Mesenchymal stem cell (in vitro differentiated cells and primary cell): ENCODE data around the gene RAMP3. TPM values are rescaled to one million over a fixed set of nuclear protein-coding genes. Genes with fewer than 3 reads are reported as not detected.
A peak's percentile ranks its signal among the peaks of the same experiment; 100 is the strongest.

Experiments
- DNase-seq: peaks from one replicate; pipeline ENCODE4 v3.0.0-alpha.2; 2013
- H2AFZ ChIP-seq: one replicate; pipeline ENCODE4 v1.6.1; 2013; ENCODE audit warnings: low read depth, mild to moderate bottlenecking, control low read depth, inconsistent platforms, low read length, moderate library complexity
- H2AK5ac ChIP-seq: 2 replicates; pipeline ENCODE4 v1.6.1; 2013; ENCODE audit warnings: low read length, moderate library complexity, mild to moderate bottlenecking, inconsistent platforms; ENCODE audit not compliant: severe bottlenecking
- H2BK120ac ChIP-seq: one replicate; pipeline ENCODE4 v1.6.1; 2013; ENCODE audit warnings: low read depth, mild to moderate bottlenecking, inconsistent platforms, low read length, moderate library complexity
- H2BK12ac ChIP-seq, 2 experiments: one replicate each; pipeline ENCODE4 v1.6.1; 2013; ENCODE audit warnings: inconsistent platforms in 2 of 2, low read length in 2 of 2, mild to moderate bottlenecking in 2 of 2, moderate library complexity in 2 of 2, control low read depth in 1 of 2
- H2BK15ac ChIP-seq: one replicate; pipeline ENCODE4 v1.6.1; 2013; ENCODE audit warnings: mild to moderate bottlenecking, low read depth, inconsistent platforms; ENCODE audit not compliant: poor library complexity, severe bottlenecking
- H2BK5ac ChIP-seq: 2 replicates; pipeline ENCODE4 v1.6.1; 2013; ENCODE audit warnings: low read depth, mild to moderate bottlenecking, low read length, control low read depth, inconsistent platforms; ENCODE audit not compliant: poor library complexity, severe bottlenecking
- H3K14ac ChIP-seq, 2 experiments: one replicate each; pipeline ENCODE4 v1.6.1; 2013; ENCODE audit warnings: inconsistent platforms in 2 of 2, low read length in 2 of 2, control low read depth in 1 of 2, mild to moderate bottlenecking in 1 of 2, moderate library complexity in 1 of 2
- H3K18ac ChIP-seq, 2 experiments: one replicate each; pipeline ENCODE4 v1.6.1; 2013; ENCODE audit warnings: inconsistent platforms in 2 of 2, low read length in 2 of 2, control low read depth in 1 of 2, low read depth in 1 of 2, mild to moderate bottlenecking in 1 of 2
- H3K23ac ChIP-seq, 2 experiments: one replicate each; pipeline ENCODE4 v1.6.1; 2013; ENCODE audit warnings: inconsistent platforms in 2 of 2, low read length in 2 of 2, mild to moderate bottlenecking in 2 of 2, moderate library complexity in 2 of 2, control low read depth in 1 of 2
- H3K27ac ChIP-seq: 2 replicates; pipeline ENCODE4 v1.5.1; 2013; ENCODE audit warnings: mild to moderate bottlenecking, moderate library complexity, low read length, control low read depth, inconsistent platforms; ENCODE audit not compliant: poor library complexity, severe bottlenecking
- H3K27me3 ChIP-seq, 2 experiments: 2 replicates each; pipeline versions ENCODE4 v1.6.1 to v1.7.0; 2013; ENCODE audit warnings: low read length in 2 of 2, mild to moderate bottlenecking in 2 of 2, moderate library complexity in 2 of 2, control low read depth in 1 of 2, inconsistent platforms in 1 of 2; ENCODE audit not compliant: control insufficient read depth in 1 of 2, insufficient read depth in 1 of 2
- H3K36me3 ChIP-seq, 2 experiments: 2 replicates each; pipeline versions ENCODE4 v1.6.1 to v1.7.0; 2013; ENCODE audit warnings: low read length in 2 of 2, control low read depth in 1 of 2, inconsistent platforms in 1 of 2, low read depth in 1 of 2, mild to moderate bottlenecking in 1 of 2; ENCODE audit not compliant: insufficient read depth in 2 of 2, control insufficient read depth in 1 of 2
- H3K4ac ChIP-seq, 2 experiments: one replicate each; pipeline ENCODE4 v1.6.1; 2013; ENCODE audit warnings: inconsistent platforms in 2 of 2, low read length in 2 of 2, mild to moderate bottlenecking in 2 of 2, moderate library complexity in 2 of 2, control low read depth in 1 of 2, low read depth in 1 of 2
- H3K4me1 ChIP-seq: 2 replicates; pipeline ENCODE4 v1.6.1; 2013; ENCODE audit warnings: low read depth, low read length, control low read depth; ENCODE audit not compliant: control insufficient read depth, insufficient read depth
- H3K4me2 ChIP-seq: 2 replicates; pipeline ENCODE4 v1.6.1; 2013; ENCODE audit warnings: low read length, mild to moderate bottlenecking, inconsistent platforms; ENCODE audit not compliant: poor library complexity, severe bottlenecking
- H3K4me3 ChIP-seq, 2 experiments: 2 replicates each; pipeline versions ENCODE4 v1.5.1 to v1.7.0; 2013; ENCODE audit warnings: low read length in 2 of 2, mild to moderate bottlenecking in 2 of 2, control low read depth in 1 of 2, low read depth in 1 of 2; ENCODE audit not compliant: insufficient read depth in 1 of 2
- H3K79me1 ChIP-seq: replicated peaks from 2 replicates; pipeline ENCODE4 v1.6.1; 2013; ENCODE audit warnings: mild to moderate bottlenecking, control low read depth, low read length, inconsistent platforms; ENCODE audit not compliant: poor library complexity, severe bottlenecking
- H3K9ac ChIP-seq: 2 replicates; pipeline ENCODE4 v1.7.0; 2013; ENCODE audit warnings: mild to moderate bottlenecking, low read length, moderate library complexity
- H3K9me3 ChIP-seq: 2 replicates; pipeline ENCODE4 v1.7.0; 2013; ENCODE audit warnings: mild to moderate bottlenecking, low read length; ENCODE audit not compliant: control insufficient read depth
- H4K8ac ChIP-seq: one replicate; pipeline ENCODE4 v1.6.1; 2013; ENCODE audit warnings: inconsistent platforms, mild to moderate bottlenecking, low read length, moderate library complexity
- H4K91ac ChIP-seq: one replicate; pipeline ENCODE4 v1.6.1; 2013; ENCODE audit warnings: mild to moderate bottlenecking, low read length, inconsistent platforms
- WGBS: methylation state at CpG from one replicate; pipeline ENCODE4 v1.1.7; 2013; ENCODE audit warnings: mixed read lengths; 5-methylcytosine and 5-hydroxymethylcytosine counted together
- polyA plus RNA-seq, 2 experiments: library from polyadenylated mRNA; stranded (reverse); fragments of 200-250 nt; gene quantifications; one replicate each; pipeline ENCODE4 v1.2.3, GENCODE V29; 2013

Gene RAMP3, protein sequence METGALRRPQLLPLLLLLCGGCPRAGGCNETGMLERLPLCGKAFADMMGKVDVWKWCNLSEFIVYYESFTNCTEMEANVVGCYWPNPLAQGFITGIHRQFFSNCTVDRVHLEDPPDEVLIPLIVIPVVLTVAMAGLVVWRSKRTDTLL
- polyA plus RNA-seq (2013, experiment 1 of 2), result not detected
- not detected for polyA plus RNA-seq (2013, experiment 2 of 2)

DNA sequence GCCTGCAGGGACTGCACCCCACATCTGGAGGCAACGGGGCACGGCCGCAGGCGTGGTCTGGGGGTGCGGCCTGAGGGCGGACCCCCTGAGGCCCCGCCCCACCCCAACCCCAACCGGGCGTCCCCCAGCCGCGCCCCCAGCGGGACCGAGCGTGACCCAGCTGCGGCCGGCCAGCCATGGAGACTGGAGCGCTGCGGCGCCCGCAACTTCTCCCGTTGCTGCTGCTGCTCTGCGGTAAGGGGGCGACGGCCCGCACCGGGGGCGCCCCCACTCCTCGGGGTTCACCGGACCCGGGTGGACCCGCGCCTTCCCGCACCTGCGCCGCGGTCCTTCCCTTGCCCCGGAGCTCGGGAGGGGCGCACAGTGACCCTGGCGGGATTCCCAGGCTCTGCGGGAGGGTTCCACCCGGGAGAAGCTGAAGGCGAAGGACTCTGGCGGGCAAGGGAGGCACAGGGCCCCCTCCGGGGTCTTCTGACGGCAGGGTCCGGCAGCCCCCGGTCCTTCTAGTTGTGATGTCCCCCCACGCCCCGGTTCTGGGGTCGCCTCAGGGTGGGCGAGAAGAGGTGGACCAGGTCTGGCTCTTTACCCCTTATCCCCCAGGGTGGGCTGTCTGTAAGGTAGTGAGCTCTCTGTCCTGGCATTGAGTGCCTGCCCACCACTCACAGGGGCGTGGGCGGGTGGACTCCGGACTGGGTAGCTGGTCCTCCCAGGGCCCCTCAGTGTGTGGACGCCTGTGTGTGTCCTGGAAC, at the start of gene RAMP3:
RAMP3 (plus strand) TSS at position 139 of the 749 bp plus-strand sequence; CDS start at position 177, 38 bp downstream.
- H3K79me1 ChIP-seq, result no peaks in the 10 kb centered on the region
- H3K4me1 ChIP-seq, result peaks cover 9% of the 10 kb centered on the region
- H3K9me3 ChIP-seq, result no peaks in the 10 kb centered on the region
- H3K14ac ChIP-seq, result no peak within 1 kb of the TSS
- H2BK120ac ChIP-seq, result no peak within 1 kb of the TSS
- no peak within 1 kb of the TSS for H3K4ac ChIP-seq
- H2BK15ac ChIP-seq, result peak within 1 kb of the TSS; percentile 33
- H4K91ac ChIP-seq, result no peak within 1 kb of the TSS
- no peak within 1 kb of the TSS for H2BK5ac ChIP-seq
- no peak within 1 kb of the TSS for H2AK5ac ChIP-seq
- WGBS, result 15% methylated on average over 46 of the region's 56 CpGs
- no peak within 1 kb of the TSS for H3K4me3 ChIP-seq
- no peak for DNase-seq
- H3K23ac ChIP-seq, result no peak within 1 kb of the TSS
- no peak within 1 kb of the TSS for H2AFZ ChIP-seq
- H3K9ac ChIP-seq, result no peak within 1 kb of the TSS
- no peaks in the 10 kb centered on the region for H3K36me3 ChIP-seq
- H4K8ac ChIP-seq, result no peak within 1 kb of the TSS
- H3K27me3 ChIP-seq, result peaks cover 53 to 61% of the 10 kb centered on the region in 2 experiments
- no peak within 1 kb of the TSS for H3K27ac ChIP-seq
- peak within 1 kb of the TSS; percentile 29 for H3K4me2 ChIP-seq
- no peak within 1 kb of the TSS for H2BK12ac ChIP-seq
- H3K18ac ChIP-seq, result no peak within 1 kb of the TSS

DNA sequence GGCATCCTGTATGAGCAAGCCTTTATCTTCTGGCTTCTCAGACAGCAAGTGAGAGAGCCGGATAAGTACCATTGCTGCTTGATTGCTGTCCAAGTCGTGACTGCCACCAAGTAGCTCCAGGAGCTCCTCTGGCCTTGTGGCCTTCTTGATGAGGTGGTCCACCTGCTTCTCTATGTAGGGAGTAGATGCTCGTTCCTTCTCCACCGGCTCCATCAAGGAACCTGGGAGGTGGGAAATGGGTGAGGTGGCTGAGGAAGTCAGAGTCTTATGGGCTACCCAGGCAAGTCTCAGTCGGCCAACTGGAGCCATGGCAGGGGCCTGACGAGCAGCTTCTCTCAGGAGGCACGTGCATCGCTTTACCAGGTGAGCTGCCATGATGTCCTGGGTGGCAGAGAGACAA, 48.7 kb upstream of the RAMP3 start:
- Histone ChIP-seq H4K8ac (no peak overlapping the region), H2BK12ac (no peak overlapping the region), H3K36me3 (peaks cover 46 to 55% of the 10 kb centered on the region in 2 experiments), H3K14ac (no peak overlapping the region), H3K9me3 (no peaks in the 10 kb centered on the region), H2BK15ac (no peak overlapping the region), H2BK120ac (no peak overlapping the region), H3K4ac (no peak overlapping the region), H3K23ac (no peak overlapping the region), H3K27ac (no peak overlapping the region), H3K27me3 (peaks cover 0 to under 1% of the 10 kb centered on the region in 2 experiments), H3K9ac (peak overlapping the region; percentile 56), H3K4me3 (no peak overlapping the region), H4K91ac (no peak overlapping the region), H2AK5ac (no peak overlapping the region), H2BK5ac (no peak overlapping the region), H2AFZ (no peak overlapping the region), H3K18ac (no peak overlapping the region), H3K79me1 (peaks cover 33% of the 10 kb centered on the region), H3K4me2 (no peak overlapping the region), H3K4me1 (peaks cover 10% of the 10 kb centered on the region)
- WGBS, result 91% methylated on average over 8 of the region's 8 CpGs
- DNase-seq, result no peak

DNA sequence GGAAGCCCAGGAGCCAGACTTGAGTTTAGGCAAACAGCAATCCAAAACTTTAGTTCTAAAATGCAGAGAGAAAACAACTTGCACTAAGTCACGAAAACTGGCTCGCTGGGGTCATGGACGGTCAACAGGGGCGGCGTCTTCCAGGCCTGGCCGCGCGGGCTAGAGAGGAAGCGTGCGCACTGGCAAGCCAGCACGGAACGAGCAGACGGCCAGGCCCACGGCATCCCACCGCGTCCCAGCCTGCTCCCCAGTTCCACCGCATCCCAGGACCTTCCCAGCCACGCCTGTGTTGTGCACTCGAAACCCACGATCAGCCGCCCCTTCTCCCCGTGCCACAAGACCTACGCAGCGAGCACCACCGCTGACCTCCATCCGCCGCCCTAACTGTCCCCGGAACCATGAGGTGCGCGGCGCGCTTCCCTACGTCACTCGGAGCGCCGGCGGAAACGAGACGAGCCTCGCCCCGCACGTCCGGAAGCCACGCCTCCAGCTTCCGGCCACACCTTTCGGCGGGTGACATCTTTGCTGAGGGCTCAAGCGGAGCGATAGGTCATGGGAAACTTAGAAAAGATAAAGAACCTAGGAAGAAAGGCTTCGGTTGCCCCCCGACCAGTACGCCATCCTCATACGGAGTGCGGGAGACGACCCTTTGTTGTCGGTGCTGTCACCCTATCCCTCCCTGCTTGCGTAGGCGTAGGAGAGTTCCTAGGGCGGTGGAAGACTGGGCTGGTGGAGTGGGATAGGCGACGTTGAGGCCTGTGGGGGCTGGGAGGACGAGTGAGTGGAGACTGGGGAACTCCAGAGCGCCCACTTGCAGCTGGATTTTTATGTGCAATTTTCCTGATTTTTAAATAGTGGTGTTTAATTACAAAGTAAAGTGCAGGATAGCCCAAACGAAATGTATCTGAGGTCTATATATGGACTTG, 46.0 kb upstream of the RAMP3 start, which contains the start of gene TBRG4:
TBRG4 (minus strand) TSS at position 400 of the 926 bp plus-strand sequence. CDS start 2,460 bp downstream, outside the sequence.
- peak; percentile 96 for DNase-seq
- Histone ChIP-seq H2BK15ac (peak within 1 kb of the TSS; percentile 21), H3K9me3 (no peaks in the 10 kb centered on the region), H3K9ac (peak within 1 kb of the TSS; percentile 94), H3K27me3 (peaks cover 16 to 19% of the 10 kb centered on the region in 2 experiments), H3K4me2 (peak within 1 kb of the TSS; percentile 82), H2BK120ac (peak within 1 kb of the TSS; percentile 86), H3K4me3 (peak within 1 kb of the TSS; percentile 94 to 99), H2AFZ (peak within 1 kb of the TSS; percentile 87), H2BK5ac (peak within 1 kb of the TSS; percentile 69), H3K23ac (no peak within 1 kb of the TSS), H2AK5ac (no peak within 1 kb of the TSS), H3K79me1 (peaks cover 17% of the 10 kb centered on the region), H3K36me3 (peaks cover 20 to 28% of the 10 kb centered on the region in 2 experiments), H3K4me1 (peaks cover 10% of the 10 kb centered on the region), H3K18ac (peak within 1 kb of the TSS; percentile 97 to 98), H3K27ac (peak within 1 kb of the TSS; percentile 86), H4K8ac (peak within 1 kb of the TSS; percentile 94), H4K91ac (peak within 1 kb of the TSS; percentile 99), H3K4ac (peak within 1 kb of the TSS; percentile 41 to 87), H2BK12ac (no peak within 1 kb of the TSS), H3K14ac (peak within 1 kb of the TSS in 1 of 2 experiments; percentile 73)
- under 1% methylated on average over 58 of the region's 64 CpGs for WGBS
